ENCODE data around the gene MBOAT2. TPM values are rescaled to one million over a fixed set of nuclear protein-coding genes. Genes with fewer than 3 reads are reported as not detected.

The MBOAT2 gene
- total RNA-seq, 1 experiment from 2014 or later = 65.1 TPM

GRCh38 chr2:8985561-8986326 is 17.7 kb downstream of the MBOAT2 start:
- ChIA-PET CTCF (interaction anchor here (0.6 to 0.7 kb wide), 3 partner anchors 15 to 132 kb away, joined by 3 to 10 read pairs (median 3); no protein-coding TSS in a partner anchor), POLR2A (ENCODE audit: low non-redundant PET) (no interaction called here)
- H3K36me3 ChIP-seq (ENCODE audit: insufficient read depth, low read length, poor library complexity, severe bottlenecking) = no peaks in the 10 kb centered on the region
- intact Hi-C loops (cut with micrococcal nuclease; ENCODE audit: unreplicated experiment) = no loop called here
- no peaks in the 10 kb centered on the region for H3K27me3 ChIP-seq (replicated peaks; ENCODE audit: insufficient read depth, low read depth, low read length, poor library complexity)
- DNase-seq (ENCODE audit: low spot score) = no peak
- no TSS peak for BruUV-seq (replicated peaks)
- H3K4me1 ChIP-seq (ENCODE audit: insufficient read depth, low read length, poor library complexity, severe bottlenecking) = peaks cover 15% of the 10 kb centered on the region
- H3K9me3 ChIP-seq (ENCODE audit: low read depth, low read length, poor library complexity, severe bottlenecking) = no peaks in the 10 kb centered on the region
- H3K27ac ChIP-seq (ENCODE audit: low read depth, low read length, poor library complexity, severe bottlenecking) = no peak overlapping the region
- TF ChIP-seq EZH2 (IDR thresholded peaks at IDR 0.05; ENCODE audit: borderline replicate concordance, low read depth, low read length, poor library complexity, severe bottlenecking) (no peak), CTCF (conservative IDR thresholded peaks at IDR 0.05; ENCODE audit: low read depth, low read length) (no peak)
- H3K4me3 ChIP-seq (ENCODE audit: low read depth, low read length, poor library complexity, severe bottlenecking) = no peak overlapping the region

- no peaks in the 10 kb centered on the region for H3K36me3 ChIP-seq (ENCODE audit: insufficient read depth, low read length, poor library complexity, severe bottlenecking)
- ChIA-PET POLR2A (ENCODE audit: low non-redundant PET) (no interaction called here), CTCF (interaction anchor here (0.6 kb wide), 1 partner anchor 129 kb away, joined by 6 read pairs; no protein-coding TSS in a partner anchor)
- H3K27ac ChIP-seq (ENCODE audit: low read depth, low read length, poor library complexity, severe bottlenecking) = peak overlapping the region; percentile 60
- H3K27me3 ChIP-seq (replicated peaks; ENCODE audit: insufficient read depth, low read depth, low read length, poor library complexity) = no peaks in the 10 kb centered on the region
- H3K4me3 ChIP-seq (ENCODE audit: low read depth, low read length, poor library complexity, severe bottlenecking) = peak overlapping the region; percentile 0
- no peaks in the 10 kb centered on the region for H3K9me3 ChIP-seq (ENCODE audit: low read depth, low read length, poor library complexity, severe bottlenecking)
- DNase-seq (ENCODE audit: low spot score) = peak; percentile 42
- H3K4me1 ChIP-seq (ENCODE audit: insufficient read depth, low read length, poor library complexity, severe bottlenecking) = peaks cover 15% of the 10 kb centered on the region
- intact Hi-C loops (cut with micrococcal nuclease; ENCODE audit: unreplicated experiment) = no loop called here
- TF ChIP-seq EZH2 (IDR thresholded peaks at IDR 0.05; ENCODE audit: borderline replicate concordance, low read depth, low read length, poor library complexity, severe bottlenecking) (no peak), CTCF (conservative IDR thresholded peaks at IDR 0.05; ENCODE audit: low read depth, low read length) (no peak)
- BruUV-seq (replicated peaks) = no TSS peak
Measured at GRCh38 chr2:8984855-8985254, 18.6 kb downstream of the MBOAT2 start.

- no peaks in the 10 kb centered on the region for H3K9me3 ChIP-seq (ENCODE audit: low read depth, low read length, poor library complexity, severe bottlenecking)
- TF ChIP-seq CTCF (conservative IDR thresholded peaks at IDR 0.05; ENCODE audit: low read depth, low read length) (no peak), EZH2 (IDR thresholded peaks at IDR 0.05; ENCODE audit: borderline replicate concordance, low read depth, low read length, poor library complexity, severe bottlenecking) (no peak)
- ChIA-PET POLR2A (ENCODE audit: low non-redundant PET) (no interaction called here), CTCF (no interaction called here)
- no peaks in the 10 kb centered on the region for H3K27me3 ChIP-seq (replicated peaks; ENCODE audit: insufficient read depth, low read depth, low read length, poor library complexity)
- H3K36me3 ChIP-seq (ENCODE audit: insufficient read depth, low read length, poor library complexity, severe bottlenecking) = no peaks in the 10 kb centered on the region
- H3K4me1 ChIP-seq (ENCODE audit: insufficient read depth, low read length, poor library complexity, severe bottlenecking) = peaks cover 15% of the 10 kb centered on the region
- peak overlapping the region; percentile 0 for H3K4me3 ChIP-seq (ENCODE audit: low read depth, low read length, poor library complexity, severe bottlenecking)
- no TSS peak for BruUV-seq (replicated peaks)
- peak; percentile 24 for DNase-seq (ENCODE audit: low spot score)
- H3K27ac ChIP-seq (ENCODE audit: low read depth, low read length, poor library complexity, severe bottlenecking) = peak overlapping the region; percentile 60
- intact Hi-C loops (cut with micrococcal nuclease; ENCODE audit: unreplicated experiment) = no loop called here
Measured at GRCh38 chr2:8984157-8984556, 19.3 kb downstream of the MBOAT2 start.
